Activated CD4-positive, CD25-positive, alpha-beta regulatory T cell treated with anti-CD3 and anti-CD28 coated beads, Interleukin-2, amount 50 U/mL, for 24 hours (primary cell): ENCODE measurements around the gene EPHA10.

ENCODE experiments used
- ATAC-seq, 2 donors: fragments of 150-1000 bp; cut with Tn5 transposase; one replicate each; pipeline ENCODE4 v1.10.0; 2021; ENCODE audit warnings: mild to moderate bottlenecking in 1 of 2, moderate library complexity in 1 of 2

EPHA10 gene

DNA sequence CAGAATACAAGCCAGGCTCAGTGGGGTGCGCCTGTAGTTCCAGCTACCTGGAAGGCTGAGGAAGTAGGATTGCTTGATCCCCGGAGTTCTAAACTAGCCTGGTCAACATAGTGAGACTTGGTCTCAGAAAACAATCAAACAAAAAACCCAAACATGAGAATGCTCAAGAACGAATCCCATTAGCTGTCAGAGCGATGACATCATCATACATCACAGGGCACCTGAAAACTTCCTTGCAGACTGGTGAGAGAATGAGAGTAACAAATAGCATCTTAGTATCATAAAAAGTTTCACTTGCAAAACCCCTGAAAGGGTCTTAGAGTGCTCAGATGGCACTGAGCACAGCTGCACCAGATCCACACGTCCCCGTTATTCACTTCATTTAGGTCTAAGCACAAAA lies 93.7 kb downstream of the EPHA10 start:
- no peak for ATAC-seq

DNA sequence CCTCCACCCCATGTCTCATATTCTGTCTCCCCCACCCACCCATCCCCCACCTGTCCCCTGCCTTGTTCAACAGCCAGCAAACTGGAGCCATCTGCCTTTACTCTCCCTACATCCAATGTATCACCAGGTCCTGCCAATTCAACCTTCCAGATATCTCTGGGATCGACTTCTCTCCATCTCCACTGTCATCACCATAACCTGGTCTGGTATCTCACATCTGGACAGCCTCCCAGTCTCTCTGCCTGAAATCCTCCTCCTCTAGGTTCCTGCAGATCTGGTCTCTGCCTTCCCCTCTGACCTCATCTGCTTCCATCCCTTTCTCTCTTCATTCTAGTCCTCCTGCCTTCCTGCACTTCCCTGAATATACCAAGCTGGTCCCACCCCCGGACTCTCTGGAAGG lies 94.8 kb downstream of the EPHA10 start:
- ATAC-seq, result no peak

DNA sequence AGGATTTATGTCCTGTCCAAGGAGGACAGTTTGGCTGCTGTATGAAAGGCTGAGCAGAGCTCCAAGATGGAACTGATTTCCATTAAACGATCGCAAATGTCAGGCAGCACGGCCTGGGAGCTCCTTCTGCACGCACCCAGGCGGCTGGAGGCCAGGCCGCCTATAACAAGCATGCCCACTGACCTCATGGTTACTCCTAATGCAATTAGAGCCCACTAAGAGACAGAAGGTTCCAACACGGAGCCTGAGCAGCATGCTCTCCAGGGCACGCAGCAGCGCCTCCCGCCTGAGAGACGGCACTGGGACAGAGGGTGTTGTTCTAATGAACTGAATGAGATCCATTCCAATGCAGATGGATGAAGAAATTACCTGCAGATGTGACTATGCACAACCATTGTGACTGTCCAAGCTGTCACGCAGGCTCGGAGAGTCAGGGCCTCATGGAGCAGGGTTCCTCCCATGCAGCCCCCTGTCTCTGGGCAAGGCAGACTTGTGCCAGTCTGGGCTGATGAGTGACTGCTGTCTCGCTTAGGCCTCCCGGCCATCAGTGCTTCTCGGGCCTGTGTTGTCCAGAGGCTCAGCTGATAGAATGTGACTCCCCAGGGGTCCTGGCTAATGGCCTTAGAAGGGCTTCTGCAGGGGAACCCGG lies 97.8 kb downstream of the EPHA10 start:
- ATAC-seq, result no peak

DNA sequence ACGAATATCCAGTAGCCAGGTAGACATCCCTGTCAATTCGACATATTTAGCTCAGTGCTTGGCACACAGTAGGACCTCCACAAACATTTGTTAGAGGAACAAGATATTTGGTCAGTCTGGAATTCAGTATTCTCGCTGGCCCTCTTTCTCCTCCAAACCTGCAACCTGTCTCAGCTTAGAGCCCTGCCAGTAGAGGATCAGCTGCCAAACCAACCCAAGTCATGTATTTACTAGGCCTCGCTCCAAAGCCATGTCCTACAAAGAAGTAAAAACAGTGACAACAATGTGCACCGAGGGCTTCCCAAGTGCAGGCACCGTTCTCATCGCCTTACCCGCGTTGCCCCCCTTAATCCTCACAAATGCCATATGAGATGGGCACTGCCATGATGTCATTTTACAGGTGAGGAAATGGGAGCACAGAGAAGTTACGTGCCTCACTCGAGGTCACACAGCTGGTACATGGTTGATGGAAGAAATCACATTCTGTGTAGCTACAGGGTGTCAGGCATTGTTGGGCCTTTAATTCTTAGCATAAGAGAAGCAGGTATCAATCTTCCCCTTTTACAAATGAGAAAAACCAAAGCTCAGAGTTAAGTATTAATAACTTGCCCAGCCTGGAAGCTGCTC lies 98.6 kb downstream of the EPHA10 start:
- ATAC-seq, result no peak
